H9 (cell line): ENCODE data around the gene HOXB6. TPM values are rescaled to one million over a fixed set of nuclear protein-coding genes. Genes with fewer than 3 reads are reported as not detected.

Experiments
- DNase-seq: peaks from one replicate; pipeline ENCODE4 v3.0.0-alpha.2; 2017
- H2AFZ ChIP-seq: one replicate; pipeline ENCODE4 v1.6.1; 2013; ENCODE audit warnings: mild to moderate bottlenecking, low read length, control low read depth, moderate library complexity
- H2AK5ac ChIP-seq: 2 replicates; pipeline ENCODE4 v1.6.1; 2013; ENCODE audit warnings: low read length, control low read depth, mixed read lengths; ENCODE audit not compliant: insufficient read length
- H2BK120ac ChIP-seq: one replicate; pipeline ENCODE4 v1.6.1; 2013; ENCODE audit warnings: low read depth, mild to moderate bottlenecking, low read length, control low read depth, inconsistent platforms; ENCODE audit not compliant: poor library complexity, severe bottlenecking
- H2BK12ac ChIP-seq: 2 replicates; pipeline ENCODE4 v1.6.1; 2013; ENCODE audit warnings: low read length, control low read depth, mixed read lengths, low read depth; ENCODE audit not compliant: insufficient read length
- H2BK15ac ChIP-seq: 2 replicates; pipeline ENCODE4 v1.6.1; 2013; ENCODE audit warnings: low read depth, low read length, control low read depth
- H2BK20ac ChIP-seq: one replicate; pipeline ENCODE4 v1.6.1; 2013; ENCODE audit warnings: low read depth, mild to moderate bottlenecking, low read length, control low read depth, inconsistent platforms; ENCODE audit not compliant: poor library complexity, severe bottlenecking
- H2BK5ac ChIP-seq: 2 replicates; pipeline ENCODE4 v1.6.1; 2013; ENCODE audit warnings: low read length, control low read depth, mixed read lengths; ENCODE audit not compliant: insufficient read length
- H3K14ac ChIP-seq: 2 replicates; pipeline ENCODE4 v1.6.1; 2013; ENCODE audit warnings: low read length, control low read depth; ENCODE audit not compliant: insufficient read depth
- H3K18ac ChIP-seq: 2 replicates; pipeline ENCODE4 v1.6.1; 2013; ENCODE audit warnings: low read depth, mild to moderate bottlenecking, mixed read lengths, low read length, control low read depth; ENCODE audit not compliant: insufficient read length
- H3K23ac ChIP-seq: 2 replicates; pipeline ENCODE4 v1.6.1; 2013; ENCODE audit warnings: low read length, control low read depth, mixed read lengths, low read depth; ENCODE audit not compliant: insufficient read length
- H3K23me2 ChIP-seq: 2 replicates; pipeline ENCODE4 v1.6.1; 2013; ENCODE audit warnings: low read depth, mild to moderate bottlenecking, mixed read lengths, low read length, control low read depth; ENCODE audit not compliant: insufficient read length, poor library complexity, severe bottlenecking
- H3K27ac ChIP-seq: 2 replicates; pipeline ENCODE4 v1.5.1; 2013; ENCODE audit warnings: low read length, control low read depth, mixed read lengths, low read depth; ENCODE audit not compliant: insufficient read length
- H3K27me3 ChIP-seq: 2 replicates; pipeline ENCODE4 v1.6.1; 2013; ENCODE audit warnings: low read length, control low read depth, inconsistent platforms; ENCODE audit not compliant: insufficient read depth
- H3K4ac ChIP-seq: 2 replicates; pipeline ENCODE4 v1.6.1; 2013; ENCODE audit warnings: low read depth, mild to moderate bottlenecking, control low read depth, inconsistent platforms, low read length, moderate library complexity
- H3K4me1 ChIP-seq: 2 replicates; pipeline ENCODE4 v1.6.1; 2013; ENCODE audit warnings: low read length, control low read depth, inconsistent platforms; ENCODE audit not compliant: insufficient read depth
- H3K4me2 ChIP-seq: 2 replicates; pipeline ENCODE4 v1.6.1; 2013; ENCODE audit warnings: low read length, control low read depth, mixed read lengths; ENCODE audit not compliant: insufficient read length, insufficient read depth
- H3K56ac ChIP-seq: 2 replicates; pipeline ENCODE4 v1.6.1; 2013; ENCODE audit warnings: low read depth, mild to moderate bottlenecking, mixed read lengths, low read length, control low read depth; ENCODE audit not compliant: insufficient read length
- H3K79me1 ChIP-seq: 2 replicates; pipeline ENCODE4 v1.6.1; 2013; ENCODE audit warnings: low read depth, mild to moderate bottlenecking, moderate library complexity, low read length, control low read depth, inconsistent platforms; ENCODE audit not compliant: insufficient read depth, poor library complexity, severe bottlenecking
- H3K79me2 ChIP-seq: 2 replicates; pipeline ENCODE4 v1.6.1; 2013; ENCODE audit warnings: low read length, control low read depth, inconsistent platforms; ENCODE audit not compliant: insufficient read depth
- H3K9ac ChIP-seq: 2 replicates; pipeline ENCODE4 v1.6.1; 2013; ENCODE audit warnings: low read length, control low read depth, mixed read lengths; ENCODE audit not compliant: insufficient read length; ENCODE audit errors: extremely low read depth
- H3K9me3 ChIP-seq: one replicate; pipeline ENCODE4 v1.6.1; 2013; ENCODE audit warnings: low read depth, low read length, inconsistent platforms; ENCODE audit not compliant: control insufficient read depth
- H3T11ph ChIP-seq: one replicate; pipeline ENCODE4 v1.6.1; 2013; ENCODE audit warnings: mild to moderate bottlenecking, low read length, control low read depth, inconsistent platforms
- H4K20me1 ChIP-seq: one replicate; pipeline ENCODE4 v1.6.1; 2013; ENCODE audit not compliant: control insufficient read depth, insufficient read length, insufficient read depth
- H4K5ac ChIP-seq: 2 replicates; pipeline ENCODE4 v1.6.1; 2013; ENCODE audit warnings: low read depth, mild to moderate bottlenecking, mixed read lengths, low read length, control low read depth; ENCODE audit not compliant: insufficient read length
- H4K8ac ChIP-seq: replicated peaks from 2 replicates; pipeline ENCODE4 v1.6.1; 2013; ENCODE audit warnings: low read length, control low read depth, mixed read lengths, low read depth; ENCODE audit not compliant: insufficient read length
- H4K91ac ChIP-seq: 2 replicates; pipeline ENCODE4 v1.6.1; 2013; ENCODE audit warnings: low read depth, mild to moderate bottlenecking, moderate library complexity, mixed read lengths, low read length, control low read depth; ENCODE audit not compliant: insufficient read length
- H3K27ac Mint-ChIP-seq, 3 experiments: 2 replicates in 2 of 3; 3 replicates in 1 of 3; pipeline ENCODE4 v1.8.0; 2020 to 2021; ENCODE audit warnings: mixed read lengths in 3 of 3, mild to moderate bottlenecking in 1 of 3, moderate library complexity in 1 of 3
- H3K27me3 Mint-ChIP-seq: 2 replicates; pipeline ENCODE4 v1.8.0; 2021; ENCODE audit warnings: low read depth, mild to moderate bottlenecking, moderate library complexity, mixed read lengths
- H3K36me3 Mint-ChIP-seq, 3 experiments: 2 replicates in 2 of 3; 3 replicates in 1 of 3; pipeline ENCODE4 v1.8.0; 2020 to 2021; ENCODE audit warnings: low read depth in 3 of 3, mixed read lengths in 3 of 3; ENCODE audit not compliant: insufficient read depth in 1 of 3
- H3K4me1 Mint-ChIP-seq, 2 experiments: 2 replicates each; pipeline ENCODE4 v1.8.0; 2020; ENCODE audit warnings: mixed read lengths in 2 of 2
- H3K4me3 Mint-ChIP-seq, 2 experiments: 2 replicates in 1 of 2; 3 replicates in 1 of 2; pipeline ENCODE4 v1.8.0; 2020 to 2021; ENCODE audit warnings: mild to moderate bottlenecking in 2 of 2, mixed read lengths in 2 of 2, moderate library complexity in 1 of 2
- H3K9me3 Mint-ChIP-seq, 2 experiments: 2 replicates in 1 of 2; 3 replicates in 1 of 2; pipeline ENCODE4 v1.8.0; 2020; ENCODE audit warnings: mild to moderate bottlenecking in 2 of 2, mixed read lengths in 2 of 2, moderate library complexity in 1 of 2
- CTCF ChIP-seq: fragments of 200-600 bp; sonication (generic); conservative IDR thresholded peaks from 3 replicates; pipeline ENCODE4 v1.8.0; 2021; ENCODE audit warnings: antibody characterized with exemption, mild to moderate bottlenecking
- WGBS: extraction: QIAGEN DNeasy Blood & Tissue Kit; methylation state at CpG from one replicate; pipeline ENCODE4 v1.1.7; 2013; ENCODE audit warnings: missing lambda C conversion rate, low lambda C conversion rate, mixed read lengths; ENCODE audit not compliant: insufficient read length; ENCODE audit errors: extremely low coverage; 5-methylcytosine and 5-hydroxymethylcytosine counted together
- total RNA-seq: library from RNA; stranded (reverse); gene quantifications from 2 replicates; pipeline ENCODE4 v1.2.1, GENCODE V29; 2021

Gene HOXB6
- total RNA-seq, 1 experiment from 2014 or later, result not detected

- H2AK5ac ChIP-seq, result no peak overlapping the region
- H3T11ph ChIP-seq, result no peak overlapping the region
- H3K4me1 ChIP-seq, result no peaks in the 10 kb centered on the region; the same call in 1 of the 2 replicates
- no peaks in the 10 kb centered on the region for H3K23me2 ChIP-seq
- H3K23ac ChIP-seq, result no peak overlapping the region
- H3K27ac ChIP-seq, result no peak overlapping the region
- H4K20me1 ChIP-seq, result no peaks in the 10 kb centered on the region
- peaks cover 4 to 11% of the 10 kb centered on the region in 2 experiments; a peak in 4 of 5 replicates for H3K9me3 Mint-ChIP-seq
- peak; percentile 99 for DNase-seq
- peaks cover 3 to 10% of the 10 kb centered on the region in 2 experiments; a peak in 3 of 4 replicates for H3K4me1 Mint-ChIP-seq
- H4K5ac ChIP-seq, result no peak overlapping the region
- H2BK15ac ChIP-seq, result no peak overlapping the region
- H4K91ac ChIP-seq, result no peak overlapping the region
- H3K36me3 Mint-ChIP-seq, result peaks cover 0 to 1% (median 0%) of the 10 kb centered on the region in 3 experiments; a peak in 2 of 7 replicates
- no peak overlapping the region for H2BK20ac ChIP-seq
- no peak overlapping the region for H2BK5ac ChIP-seq
- H3K79me1 ChIP-seq, result no peaks in the 10 kb centered on the region
- no peak overlapping the region for H3K27ac Mint-ChIP-seq
- no peak overlapping the region for H2BK120ac ChIP-seq
- peak; percentile 77 for TF ChIP-seq CTCF
- H2AFZ ChIP-seq, result no peak overlapping the region
- no peak overlapping the region for H3K56ac ChIP-seq
- no peak overlapping the region for H3K4me2 ChIP-seq
- H3K4me3 Mint-ChIP-seq, result no peak overlapping the region
- peaks cover 100% of the 10 kb centered on the region for H3K27me3 Mint-ChIP-seq
- no CpG with 5 or more reads among the region's 39 CpGs for WGBS
- no peak overlapping the region for H4K8ac ChIP-seq
- no peak overlapping the region for H3K4ac ChIP-seq
- H3K79me2 ChIP-seq, result no peaks in the 10 kb centered on the region; the same call in 1 of the 2 replicates
- no peak overlapping the region for H3K14ac ChIP-seq
- H3K9ac ChIP-seq, result no peak overlapping the region
- no peaks in the 10 kb centered on the region for H3K9me3 ChIP-seq
- no peak overlapping the region for H2BK12ac ChIP-seq
- H3K18ac ChIP-seq, result no peak overlapping the region
- H3K27me3 ChIP-seq, result peaks cover 97% of the 10 kb centered on the region
These were observed 31.6 kb upstream of the HOXB6 start for GRCh38 chr17:48636177-48637018.
